Esophagus mucosa (tissue), 1 donor: ENCODE data around the gene POLR1A. TPM values are rescaled to one million over a fixed set of nuclear protein-coding genes. Genes with fewer than 3 reads are reported as not detected.
"Not testable (repeated sequence)": the region's sequence is repeated elsewhere in the genome, so short reads cannot be mapped to it uniquely, and the experiment has no call there.

Experiments
- ATAC-seq: fragments of 200-7000 bp; cut with Tn5 transposase; one replicate; pipeline ENCODE4 v1.9.1; 2020
- total RNA-seq: library from RNA; stranded (reverse); gene quantifications from one replicate; pipeline ENCODE4 v1.2.4, GENCODE V29; 2023
- donor health status: DM: yes; HTN: yes; CAD: no.

POLR1A gene
- total RNA-seq, 1 donor from 2014 or later = 27.5 TPM

DNA sequence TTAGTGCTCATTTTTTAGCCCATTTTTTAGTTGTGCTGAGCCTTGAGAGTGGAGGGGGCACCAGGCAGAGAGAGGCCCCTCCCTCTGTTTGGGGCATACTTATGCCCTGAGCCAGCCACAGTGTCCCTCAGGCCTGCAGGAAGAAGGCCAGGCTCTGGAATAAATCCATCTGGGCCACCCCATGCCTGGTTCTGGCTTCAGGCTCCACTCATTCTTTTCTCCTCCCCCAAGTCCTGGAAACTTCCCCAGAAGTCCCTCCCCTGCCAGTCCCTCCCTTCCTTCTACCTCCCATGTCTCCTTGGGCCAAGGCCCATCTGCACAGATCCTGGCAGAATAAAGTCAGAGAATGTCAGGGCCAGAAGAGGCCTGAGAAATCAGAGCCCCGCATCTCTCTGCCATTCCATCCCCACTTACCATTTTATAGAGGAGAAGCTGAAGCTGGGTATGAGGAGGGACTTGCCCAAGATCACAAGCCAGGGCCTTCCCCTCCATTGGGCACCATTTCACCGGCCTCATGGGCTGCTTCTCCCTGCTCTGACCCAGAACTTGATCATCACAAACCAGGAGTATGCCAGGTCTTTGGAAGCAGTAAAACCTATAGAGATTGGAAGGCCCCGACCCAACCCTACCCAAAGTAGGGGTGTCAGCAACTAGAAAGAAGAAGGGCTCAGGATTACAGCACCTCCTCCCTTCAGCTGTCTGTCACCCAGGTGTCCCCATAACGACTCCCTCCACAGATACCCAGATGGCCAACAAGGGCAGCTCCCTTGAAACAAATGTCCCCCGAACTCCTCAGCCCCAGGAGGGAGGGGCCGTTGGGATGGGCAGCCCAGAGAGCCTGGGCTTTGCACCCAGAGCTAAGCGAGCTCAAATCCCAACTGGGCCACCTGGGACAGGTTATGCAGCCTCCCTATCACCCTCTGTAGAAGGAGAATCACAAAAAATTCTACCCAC lies 108.4 kb downstream of the POLR1A start:
- ATAC-seq = no peak

- no peak for ATAC-seq
Observed at GRCh38 chr2:85996591-85996990, 109.1 kb downstream of the POLR1A start.

GRCh38 chr2:85995648-85996529 lies 109.8 kb downstream of the POLR1A start:
- no peak for ATAC-seq

GRCh38 chr2:85994897-85995647 lies 110.6 kb downstream of the POLR1A start:
- no peak for ATAC-seq

- ATAC-seq = no peak
Observed at GRCh38 chr2:85994421-85994777, 111.3 kb downstream of the POLR1A start.

DNA sequence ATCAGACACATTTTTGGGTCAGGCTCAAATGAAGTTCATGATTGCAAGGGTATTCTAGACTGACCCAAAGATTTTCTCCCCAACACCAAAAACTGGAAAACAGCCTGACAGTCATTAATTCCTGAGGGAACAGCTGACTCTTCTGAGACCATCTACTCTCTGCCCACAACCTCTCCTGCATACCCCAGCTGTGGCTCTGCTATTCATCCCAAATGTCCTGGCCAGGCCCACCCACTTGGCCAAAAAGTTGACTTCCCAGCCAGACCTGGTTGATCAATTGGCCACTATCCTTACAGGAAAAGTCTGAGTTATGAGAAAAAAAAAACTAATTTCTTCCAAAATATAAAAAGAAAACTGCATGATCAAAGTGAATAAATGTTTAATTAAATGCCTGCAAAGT lies 113.1 kb downstream of the POLR1A start:
- no peak for ATAC-seq

- not testable (repeated sequence) for ATAC-seq
Observed at GRCh38 chr2:85992053-85992452, 113.6 kb downstream of the POLR1A start.

DNA sequence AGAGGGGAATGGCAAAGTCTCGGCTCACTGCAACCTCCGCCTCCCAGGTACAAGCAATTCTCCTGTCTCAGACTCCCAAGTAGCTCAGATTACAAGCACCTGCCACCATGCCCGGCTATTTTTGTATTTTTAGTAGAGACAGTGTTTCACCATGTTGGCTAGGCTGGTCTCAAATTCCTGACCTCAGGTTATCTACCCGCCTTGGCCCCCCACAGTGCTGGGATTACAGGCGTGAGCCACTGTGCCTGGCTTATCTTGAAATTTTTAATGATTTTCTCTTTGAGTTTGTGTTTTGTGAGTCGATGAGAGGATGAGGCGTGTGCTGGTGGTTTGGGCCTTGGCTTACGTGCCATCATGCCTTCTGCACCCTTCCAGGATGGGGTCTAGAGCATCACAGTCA lies 115.6 kb downstream of the POLR1A start:
- ATAC-seq = no peak

- ATAC-seq = no peak
Observed at GRCh38 chr2:85989288-85989865, 116.3 kb downstream of the POLR1A start.

DNA sequence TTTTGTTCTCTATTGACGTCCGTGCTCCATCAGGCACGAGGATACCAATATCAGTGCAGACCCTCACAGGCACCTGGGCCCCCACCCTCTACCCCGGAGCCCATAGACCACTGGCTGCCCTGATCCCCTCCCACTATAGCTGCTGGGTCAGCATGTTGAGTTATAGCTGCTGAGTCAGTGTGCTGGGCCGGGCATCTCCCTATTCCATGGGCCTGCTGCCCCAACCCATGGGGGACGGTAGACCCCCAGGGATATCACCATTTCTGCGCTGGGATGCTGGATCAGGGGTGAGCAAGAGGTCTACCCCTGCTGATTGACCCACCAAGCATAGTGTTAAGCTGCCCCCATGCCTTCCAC lies 116.8 kb downstream of the POLR1A start:
- no peak for ATAC-seq

GRCh38 chr2:85988175-85988913 lies 117.3 kb downstream of the POLR1A start:
- ATAC-seq = no peak

DNA sequence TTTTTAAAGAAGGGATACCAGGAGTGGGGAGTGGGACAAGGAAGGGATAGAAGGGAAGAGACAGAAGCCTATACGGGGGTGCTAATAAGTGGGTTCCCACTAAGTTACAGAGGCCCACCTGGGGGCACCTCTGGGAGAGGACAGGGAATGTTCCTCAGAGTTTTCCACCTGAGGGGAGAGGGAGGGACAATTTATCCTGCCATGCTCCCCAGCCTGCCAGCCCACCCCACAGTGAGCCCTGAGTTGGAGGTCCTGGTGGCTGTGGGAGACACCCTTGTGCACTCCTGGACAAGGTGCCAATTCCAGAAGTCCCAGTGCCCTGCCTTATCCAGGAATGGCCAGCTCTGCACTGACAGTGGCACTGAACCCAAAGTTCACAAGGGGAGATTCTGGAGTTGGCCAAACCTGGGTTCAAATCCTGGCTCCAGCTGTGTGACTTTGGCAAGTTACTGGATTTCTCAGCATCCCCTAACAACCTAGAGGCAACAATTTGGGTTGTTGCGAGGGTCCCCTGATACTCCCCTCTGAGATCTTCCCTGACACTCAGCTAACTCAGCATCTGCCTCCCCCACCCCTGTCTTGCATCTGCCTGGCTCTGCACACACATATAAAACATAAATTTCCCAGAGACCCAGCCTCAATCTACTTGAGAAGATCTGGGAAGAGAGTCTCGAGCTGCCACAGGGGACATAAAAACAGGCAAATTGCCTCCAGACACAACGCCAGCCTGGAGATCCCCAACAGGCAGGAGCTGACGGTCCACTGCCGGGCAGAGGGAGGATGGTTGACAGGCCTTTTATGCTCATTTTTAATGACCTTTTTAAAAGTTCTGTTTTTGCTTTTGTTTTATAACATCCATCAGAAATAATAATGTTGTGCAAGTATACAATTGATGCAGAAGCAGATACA lies 118.2 kb downstream of the POLR1A start:
- ATAC-seq = no peak

DNA sequence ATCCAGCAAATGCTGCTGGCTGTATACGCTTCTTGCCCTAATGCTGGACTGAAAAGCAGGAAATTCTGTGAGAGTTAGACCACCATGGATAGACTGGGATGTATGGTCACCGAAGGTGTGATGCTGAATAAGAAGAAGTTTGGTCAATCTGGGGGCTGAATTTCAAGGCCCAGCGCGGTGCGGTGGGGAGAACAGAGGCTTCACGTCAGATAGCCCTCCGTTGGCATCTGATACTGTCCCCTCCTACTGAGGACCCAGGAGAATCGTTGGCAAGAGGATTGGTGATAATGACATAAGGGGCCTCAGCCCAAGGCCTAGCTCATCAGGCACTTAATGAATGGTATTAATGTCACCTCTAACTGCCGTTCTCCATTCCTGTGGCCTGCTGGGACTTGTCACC lies 119.6 kb downstream of the POLR1A start:
- no peak for ATAC-seq

- no peak for ATAC-seq
Observed at GRCh38 chr2:85984788-85985187, 120.9 kb downstream of the POLR1A start.

- ATAC-seq = no peak
Observed at GRCh38 chr2:85983766-85984165, 121.9 kb downstream of the POLR1A start.

GRCh38 chr2:85981579-85982247 lies 124.0 kb downstream of the POLR1A start:
- no peak for ATAC-seq

GRCh38 chr2:85978883-85979780 lies 126.6 kb downstream of the POLR1A start:
- ATAC-seq = no peak

- no peak for ATAC-seq
Observed at GRCh38 chr2:85976106-85976920, 129.4 kb downstream of the POLR1A start.
